HepG2 (cell line): Measurements from ENCODE around the gene VRK1. TPM values are rescaled to one million over a fixed set of nuclear protein-coding genes. Genes with fewer than 3 reads are reported as not detected.

Source experiments
- AHDC1 ChIP-seq: sonication (generic); formaldehyde crosslinking; IDR thresholded peaks from 2 replicates; pipeline ENCODE4 v1.5.1; 2020; ENCODE audit warnings: mild to moderate bottlenecking, missing genetic modification reagents, borderline replicate concordance
- HMGXB4 ChIP-seq, 2 experiments: sonication (generic) in 1 of 2; formaldehyde crosslinking in 1 of 2; IDR thresholded peaks; 2 replicates each; pipeline versions ENCODE4 v1.4.0 to v1.6.1; 2018 to 2020; ENCODE audit warnings: missing genetic modification reagents in 2 of 2, borderline replicate concordance in 1 of 2, low read depth in 1 of 2, mild to moderate bottlenecking in 1 of 2, missing biosample characterization in 1 of 2
- JDP2 ChIP-seq: sonication (generic); formaldehyde crosslinking; IDR thresholded peaks from 2 replicates; pipeline ENCODE4 v1.8.1; 2022; ENCODE audit warnings: missing genetic modification reagents, borderline replicate concordance
- KAT2B ChIP-seq: fragments of 150-350 bp; IDR thresholded peaks from 2 replicates; pipeline ENCODE4 v1.6.1; 2014; ENCODE audit warnings: low read depth, low read length, borderline replicate concordance
- NFYC ChIP-seq: IDR thresholded peaks from 2 replicates; pipeline ENCODE4 v1.6.1; 2016; ENCODE audit warnings: missing genetic modification reagents, missing compliant biosample characterization
- PATZ1 ChIP-seq: sonication (generic); formaldehyde crosslinking; IDR thresholded peaks from 2 replicates; pipeline ENCODE4 v1.4.0; 2020; ENCODE audit warnings: missing genetic modification reagents
- ZNF232 ChIP-seq: sonication (generic); formaldehyde crosslinking; IDR thresholded peaks from 2 replicates; pipeline ENCODE4 v1.4.0; 2020; ENCODE audit warnings: missing genetic modification reagents, borderline replicate concordance
- ZNF646 ChIP-seq: sonication (generic); formaldehyde crosslinking; IDR thresholded peaks from 2 replicates; pipeline ENCODE4 v1.9.0; 2021; ENCODE audit warnings: mild to moderate bottlenecking, missing genetic modification reagents
- ZNF773 ChIP-seq: sonication (generic); formaldehyde crosslinking; IDR thresholded peaks from 2 replicates; pipeline ENCODE4 v1.4.0; 2020; ENCODE audit warnings: missing genetic modification reagents, borderline replicate concordance
- polyA plus RNA-seq, 8 experiments: library from polyadenylated mRNA; depleted of rRNA in 3 of 8; stranded (reverse) in 7 of 8; unstranded in 1 of 8; fragments of >200 nt; fragmentation: Illumina TruSeq in 4 of 8; extraction: Trizol in 4 of 8; gene quantifications; 2 replicates each; pipeline versions ENCODE4 v1.2.1 to v1.2.3, GENCODE V29; 2011 to 2016; ENCODE audit warnings: low read depth in 4 of 8, missing spikeins in 1 of 8, mixed read lengths in 1 of 8; ENCODE audit not compliant: insufficient read depth in 1 of 8
- total RNA-seq, 5 experiments: library from RNA; depleted of rRNA; stranded (reverse); fragments of >200 nt; fragmentation: Illumina TruSeq; extraction: Trizol; gene quantifications; 2 replicates each; pipeline ENCODE4 v1.2.3, GENCODE V29; 2016; ENCODE audit warnings: low read depth in 1 of 5

VRK1 gene
- total and polyA plus RNA-seq, 2 of the 13 experiments (the other 11 are each of a cell fraction or from before 2014, with no cell fraction given), result 7.9 to 51.3 TPM

GRCh38 chr14:96796851-96797581, at the start of gene VRK1 (continued):
- TF ChIP-seq AHDC1 (CRISPR knock-in tag) (no peak), KAT2B (no peak), ZNF646 (CRISPR knock-in tag) (no peak), HMGXB4 (CRISPR knock-in tag; IDR thresholded peaks at IDR 0.05; ENCODE audit: borderline replicate concordance in 1 of 2, low read depth in 1 of 2) (no peak), JDP2 (peak; percentile 31; the same call in 1 of the 2 replicates), ZNF773 (CRISPR knock-in tag) (no peak), PATZ1 (CRISPR knock-in tag) (0 out of 2 replicates have a peak, but pooled peaks have one; percentile 16), ZNF232 (no peak), NFYC (CRISPR knock-in tag) (peak; percentile 93)
